Measurements from ENCODE around the gene PDE2A.

GRCh38 chr11:72583177-72583553 lies 91.1 kb downstream of the PDE2A start:
- TF ChIP-seq CTCF (IDR thresholded peaks at IDR 0.05) (no peak), POLR2AphosphoS5 (IDR thresholded peaks at IDR 0.05) (no peak)

All from breast epithelium (tissue), 3 donors.